Peyer's patch (tissue), 4 donors: ENCODE results near the gene LDB3.

Source experiments
- CTCF ChIP-seq, 6 experiments: fragments of 450-650 bp in 4 of 6; fragments of 200-600 bp in 2 of 6; sonication (generic) in 1 of 6; IDR thresholded peaks; one replicate each; pipeline ENCODE4 v1.5.1; 2017 to 2019; ENCODE audit warnings: antibody characterized with exemption in 6 of 6, mild to moderate bottlenecking in 3 of 6, moderate library complexity in 1 of 6
- POLR2A ChIP-seq, 2 donors: fragments of 450-650 bp; IDR thresholded peaks; one replicate each; pipeline ENCODE4 v1.5.1; 2017; ENCODE audit warnings: antibody characterized with exemption in 2 of 2, mild to moderate bottlenecking in 2 of 2, moderate library complexity in 2 of 2

GRCh38 chr10:86655596-86655995 lies 12.7 kb upstream of the LDB3 start:
- TF ChIP-seq POLR2A (IDR thresholded peaks at IDR 0.05): no peak
- no peak for TF ChIP-seq CTCF (IDR thresholded peaks at IDR 0.05)
